CD4-positive, alpha-beta T cell treated with Interleukin-4 for 1 hour (primary cell): ENCODE results near the gene AGAP1.

Experiments
- DNase-seq, 2 donors: peaks; one replicate each; pipeline ENCODE4 v3.0.0-alpha.2; 2020 to 2022

Gene AGAP1

DNA sequence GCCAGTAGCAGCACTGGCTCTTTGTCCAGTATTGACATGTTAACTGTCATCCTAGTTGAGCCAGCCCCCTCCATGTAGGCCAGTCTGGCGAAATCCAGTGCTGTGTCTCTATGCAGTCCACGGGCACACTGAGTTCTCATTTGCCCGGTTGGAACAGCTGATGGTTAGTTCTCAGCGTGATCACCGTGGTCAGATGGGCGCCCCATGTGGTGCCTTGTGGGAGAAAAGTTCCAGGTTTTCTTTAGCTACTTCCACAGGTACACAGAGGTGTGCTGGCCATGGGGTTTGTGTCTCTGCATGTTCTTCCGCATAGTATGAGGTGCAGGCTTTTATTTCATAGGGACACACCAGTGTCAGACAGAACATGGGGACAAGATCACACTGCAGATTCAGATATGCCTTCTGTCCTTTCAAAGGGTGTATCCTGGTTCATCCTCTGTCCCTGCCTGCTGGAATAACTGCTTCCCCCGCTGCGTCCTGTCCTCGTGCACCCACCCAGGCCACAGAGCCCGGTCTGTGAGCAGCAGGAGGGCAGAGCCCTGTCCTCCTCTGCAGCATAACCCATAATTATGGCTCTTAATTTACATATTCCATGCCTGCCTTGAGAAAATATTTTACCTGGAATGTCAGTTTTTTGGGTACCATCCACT, 340.3 kb downstream of the AGAP1 start:
- DNase-seq: no peak

DNA sequence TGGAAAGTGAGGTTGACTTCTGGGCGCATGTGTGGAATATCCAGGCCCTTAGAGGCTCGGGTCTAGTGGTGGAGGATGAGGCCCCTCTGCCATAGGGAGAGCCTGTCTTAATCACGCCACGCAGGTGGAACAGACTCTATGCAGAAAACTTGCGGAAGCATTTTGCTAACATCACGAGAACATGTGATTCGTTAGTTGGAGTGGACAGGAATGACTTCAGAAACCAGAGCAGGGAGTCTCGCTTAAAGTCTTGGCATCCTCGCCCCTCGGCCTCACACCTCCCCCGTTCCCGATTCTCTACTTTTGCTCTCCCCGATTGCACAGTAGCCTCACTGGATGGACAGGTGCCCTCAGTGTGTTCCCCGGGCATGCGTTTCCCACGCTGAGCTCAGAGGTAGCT, 340.9 kb downstream of the AGAP1 start:
- no peak for DNase-seq

DNA sequence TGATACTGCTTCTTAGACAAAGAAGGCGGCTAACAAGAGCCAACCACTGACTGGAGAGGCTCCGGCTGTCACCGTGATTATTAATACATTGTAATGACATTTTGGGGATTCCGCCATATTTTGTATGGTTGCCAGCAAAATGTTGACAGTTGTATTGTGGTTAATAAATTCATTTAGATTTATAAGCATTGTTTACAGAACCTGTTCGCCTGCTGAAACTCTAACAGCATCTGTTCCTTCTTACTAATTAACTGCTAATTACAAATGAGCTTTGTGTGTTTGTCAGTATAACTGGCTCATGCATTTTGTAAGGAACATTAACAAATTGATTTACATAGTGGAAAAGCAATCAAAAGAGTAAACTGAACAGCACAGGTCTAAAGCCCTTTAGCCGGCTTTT, 342.0 kb downstream of the AGAP1 start:
- no peak for DNase-seq

DNA sequence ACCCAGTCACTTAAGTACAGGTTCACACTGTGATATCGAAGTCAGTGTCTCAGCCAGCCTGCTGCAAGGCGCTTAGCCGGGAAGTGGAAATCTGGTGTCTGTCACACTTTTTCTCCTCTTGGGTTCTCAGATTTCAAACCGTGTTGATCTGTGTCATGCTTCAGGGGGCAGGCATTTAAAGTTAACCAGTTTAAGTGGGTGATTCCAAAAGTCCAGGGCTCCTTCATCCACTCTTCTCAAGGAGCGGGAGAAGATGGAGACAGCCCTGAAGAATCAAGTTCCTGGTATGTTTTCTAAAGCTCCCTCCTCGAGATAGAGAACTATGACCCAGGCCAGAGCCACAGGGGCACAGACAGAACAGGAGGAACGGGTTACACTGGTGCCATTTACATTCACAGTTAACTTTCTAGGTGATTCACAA, 342.7 kb downstream of the AGAP1 start:
- DNase-seq: no peak

GRCh38 chr2:235839226-235839625, 345.4 kb downstream of the AGAP1 start:
- no peak for DNase-seq

GRCh38 chr2:235839974-235840373, 346.1 kb downstream of the AGAP1 start:
- no peak for DNase-seq

- no peak for DNase-seq
Measured at GRCh38 chr2:235841863-235842262, 348.0 kb downstream of the AGAP1 start.

DNA sequence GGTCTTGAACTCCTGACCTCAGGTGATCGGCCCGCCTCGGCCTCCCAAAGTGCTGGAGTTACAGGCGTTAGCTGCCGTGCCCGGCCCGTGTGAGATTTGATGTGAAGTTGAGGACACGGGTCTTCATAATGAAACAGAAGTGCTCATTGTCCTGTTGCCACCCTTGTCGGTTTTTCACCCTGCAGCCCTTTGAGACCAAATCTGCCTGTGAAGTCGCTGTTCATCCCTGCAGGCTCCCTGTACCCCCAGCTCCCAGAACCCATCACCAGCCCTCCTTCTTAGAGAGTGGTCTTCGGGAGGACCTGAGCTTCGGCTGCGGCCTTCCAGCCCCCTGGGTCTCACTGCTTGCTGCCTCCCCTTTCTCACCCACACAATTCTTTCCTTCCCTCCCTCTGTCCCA, 349.1 kb downstream of the AGAP1 start:
- no peak for DNase-seq

DNA sequence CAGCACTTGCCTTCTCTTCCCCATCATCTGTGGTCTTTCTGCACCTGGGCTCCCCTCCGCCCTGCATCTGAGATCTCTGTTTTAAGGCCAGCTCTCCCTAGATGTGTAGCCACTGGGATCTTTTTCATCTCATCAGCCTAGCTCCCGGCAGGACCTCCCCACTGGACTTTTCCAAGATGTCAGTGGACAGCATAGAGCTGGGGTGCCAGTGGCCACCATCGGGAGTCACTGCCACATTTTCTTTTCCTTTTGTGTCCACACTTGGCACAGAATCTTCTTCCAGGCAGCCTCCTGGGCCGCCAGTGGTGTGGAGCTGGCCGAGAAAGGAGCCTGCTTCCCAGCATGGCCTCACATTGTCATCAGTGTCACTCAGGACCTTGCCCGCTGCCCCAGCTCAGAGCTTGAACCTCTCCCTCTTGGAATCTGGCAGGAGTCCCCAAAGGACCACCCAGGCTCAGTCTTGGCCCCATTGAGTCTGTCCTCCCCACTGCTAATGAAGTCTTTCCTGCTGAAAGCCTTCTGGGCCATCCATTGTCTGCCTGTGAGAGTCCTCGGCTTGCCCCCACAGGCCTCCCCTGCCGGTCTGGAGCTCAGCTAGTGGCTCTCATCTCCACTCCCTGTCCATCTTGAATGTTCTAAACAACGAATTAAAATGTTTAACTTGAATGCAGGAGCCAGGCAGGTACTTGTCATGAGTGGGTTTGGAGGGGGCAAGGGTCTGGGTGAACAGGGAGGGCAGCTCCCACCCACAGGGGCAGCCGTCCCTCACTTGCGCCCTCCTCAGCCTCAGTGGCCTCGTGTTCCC, 349.9 kb downstream of the AGAP1 start:
- no peak for DNase-seq

DNA sequence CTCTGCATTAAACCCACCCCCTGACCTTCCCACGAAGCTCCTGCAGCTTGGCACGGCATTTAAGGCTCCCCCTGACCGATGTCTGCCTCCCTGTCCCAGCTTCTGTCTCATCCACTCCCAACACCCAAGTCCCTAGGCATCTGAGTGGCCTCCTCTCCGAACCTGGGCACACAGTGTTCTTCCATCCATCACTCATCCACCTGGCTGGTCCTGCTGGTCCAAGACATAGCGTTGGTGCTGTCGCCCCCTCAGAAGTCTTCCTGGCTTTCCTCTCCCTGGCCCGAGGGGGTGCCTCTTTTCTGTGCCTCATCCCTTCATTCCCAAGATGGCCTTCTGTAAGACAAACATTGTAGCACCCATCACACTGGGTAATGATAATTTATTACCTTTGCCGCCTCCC, 350.7 kb downstream of the AGAP1 start:
- no peak for DNase-seq

DNA sequence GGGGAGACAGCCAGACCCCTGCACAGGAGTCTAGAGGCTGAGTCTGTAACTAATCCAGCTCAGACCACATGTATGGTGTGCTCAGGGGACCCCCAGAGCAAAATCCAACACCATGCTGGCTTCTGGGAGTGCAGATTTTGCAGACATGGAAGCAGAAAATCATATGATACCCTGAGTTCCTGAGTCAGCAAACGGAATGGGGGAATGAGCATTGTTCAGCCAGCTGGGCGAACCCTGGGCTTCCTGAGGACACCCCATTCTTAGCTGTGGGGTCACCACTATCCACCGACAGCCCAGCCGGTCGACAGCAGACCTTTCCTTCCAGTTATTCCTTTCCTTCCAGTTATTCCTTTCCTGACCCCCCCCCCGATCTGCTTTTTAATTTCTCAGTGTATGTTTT, 351.4 kb downstream of the AGAP1 start:
- DNase-seq: no peak

DNA sequence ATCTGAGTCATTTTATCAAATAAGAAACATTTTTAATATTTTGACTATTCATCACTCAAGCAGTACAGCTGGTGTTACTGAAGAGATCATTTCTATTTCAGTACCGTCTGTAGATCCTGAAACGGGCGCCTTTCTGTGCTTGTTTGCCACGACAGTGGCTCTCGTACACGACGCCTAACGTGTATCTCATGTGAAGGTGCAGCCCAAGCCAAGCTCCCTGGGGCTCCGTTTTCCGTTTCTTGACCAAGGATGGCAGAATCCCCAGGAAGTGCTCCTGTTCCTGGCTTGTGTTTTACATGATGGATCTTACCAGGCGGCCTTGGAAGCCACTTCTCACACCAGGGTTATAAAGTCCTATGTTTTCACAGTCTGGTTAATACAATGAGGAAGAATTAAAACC, 353.7 kb downstream of the AGAP1 start:
- no peak for DNase-seq

GRCh38 chr2:235848055-235848454, 354.2 kb downstream of the AGAP1 start:
- no peak for DNase-seq

GRCh38 chr2:235848946-235849345, 355.1 kb downstream of the AGAP1 start:
- DNase-seq: no peak

DNA sequence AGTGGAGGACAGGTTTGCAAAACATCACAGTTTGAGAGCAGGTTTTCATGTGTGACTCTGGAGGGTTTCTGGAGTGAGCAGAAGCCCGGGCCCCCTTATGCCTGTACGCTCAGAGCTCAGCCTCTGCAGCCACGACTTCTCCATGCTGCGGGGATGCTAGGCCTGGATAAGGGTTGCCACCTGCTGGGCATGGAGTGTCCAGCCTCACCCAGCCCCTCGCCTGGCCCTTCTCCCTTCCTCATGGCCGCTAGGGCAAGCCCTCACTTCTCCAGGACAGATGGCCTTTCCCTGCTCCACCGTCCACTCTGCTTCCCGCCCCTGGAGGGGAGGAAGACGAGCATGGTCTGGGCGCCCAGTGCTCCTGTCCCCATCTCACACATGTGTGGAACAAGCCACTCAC, 355.6 kb downstream of the AGAP1 start:
- DNase-seq: no peak

DNA sequence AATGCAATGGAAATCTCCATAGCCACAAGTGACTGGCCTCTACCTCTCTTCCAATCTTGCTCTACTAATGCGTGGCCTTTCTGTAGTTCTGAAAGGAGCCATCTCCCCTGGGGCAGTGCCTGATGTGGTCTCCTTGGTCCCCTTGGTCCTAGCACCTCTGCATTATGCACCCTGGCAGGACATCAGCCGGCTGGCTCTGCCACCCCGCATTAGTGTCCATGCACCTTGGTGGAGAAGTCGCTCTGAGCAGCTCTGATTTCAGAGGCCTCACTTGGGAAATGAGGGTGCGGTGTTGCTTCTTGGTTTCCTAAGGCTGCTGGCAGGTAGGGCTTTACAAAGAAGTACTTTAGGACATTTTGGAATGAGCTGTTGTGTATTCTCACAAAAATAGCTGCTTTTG, 356.4 kb downstream of the AGAP1 start:
- DNase-seq: no peak

GRCh38 chr2:235850771-235851551, 357.1 kb downstream of the AGAP1 start:
- no peak for DNase-seq

DNA sequence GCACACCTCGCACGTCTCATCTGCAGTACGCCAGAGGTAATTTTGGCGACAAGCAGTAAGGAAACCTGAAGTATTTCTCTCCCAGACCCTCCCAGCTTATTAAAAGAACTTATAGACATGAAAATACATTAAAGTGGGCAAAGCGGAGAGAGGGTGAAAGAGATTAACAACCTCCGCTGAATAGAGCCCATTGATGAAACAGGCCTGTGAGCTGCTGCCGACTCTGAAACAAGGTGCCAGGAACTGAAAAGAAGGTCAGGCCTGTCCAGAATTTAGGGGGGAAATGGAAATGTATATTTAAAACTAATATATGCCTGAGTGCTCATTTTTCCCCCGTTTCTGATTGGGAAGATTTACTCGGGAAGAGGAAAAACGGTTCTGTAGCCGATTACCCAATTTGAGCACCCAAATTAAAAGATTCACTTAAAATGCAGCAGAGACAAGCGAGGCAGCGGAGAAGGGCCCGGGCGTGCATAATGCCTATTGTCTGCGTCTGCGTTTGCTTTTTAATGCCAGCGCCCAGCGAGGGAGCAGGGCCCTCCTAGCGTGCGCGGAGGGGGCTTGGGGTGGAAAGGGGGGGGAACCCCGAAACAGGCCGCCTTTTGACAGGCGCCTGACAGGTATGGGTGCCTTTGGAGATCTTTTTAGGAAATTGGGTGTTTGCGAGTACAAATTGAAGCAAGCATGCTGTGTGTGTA, 358.1 kb downstream of the AGAP1 start:
- DNase-seq: no peak

- DNase-seq: no peak
Measured at GRCh38 chr2:235852526-235852920, 358.7 kb downstream of the AGAP1 start.

- no peak for DNase-seq
Measured at GRCh38 chr2:235854276-235854675, 360.4 kb downstream of the AGAP1 start.

DNA sequence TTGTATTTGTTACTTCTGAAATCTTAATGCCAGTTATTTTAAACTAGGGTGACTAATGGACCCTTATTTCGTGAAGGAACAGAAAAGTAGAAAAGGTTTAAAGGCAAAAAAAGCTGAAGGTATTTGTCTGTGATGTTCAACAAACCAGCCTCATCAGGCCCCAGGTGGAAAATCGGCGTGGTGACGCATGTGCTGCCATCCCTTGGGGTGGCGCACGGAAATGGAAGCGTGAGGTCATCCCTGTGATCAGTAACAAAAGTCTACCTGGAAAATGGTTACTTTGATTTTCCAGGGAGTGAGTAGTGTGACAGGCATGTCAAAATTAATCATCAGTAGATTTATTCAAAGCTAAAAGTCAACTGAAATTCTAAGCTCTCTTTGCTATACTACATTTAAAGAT, 361.2 kb downstream of the AGAP1 start:
- no peak for DNase-seq

DNA sequence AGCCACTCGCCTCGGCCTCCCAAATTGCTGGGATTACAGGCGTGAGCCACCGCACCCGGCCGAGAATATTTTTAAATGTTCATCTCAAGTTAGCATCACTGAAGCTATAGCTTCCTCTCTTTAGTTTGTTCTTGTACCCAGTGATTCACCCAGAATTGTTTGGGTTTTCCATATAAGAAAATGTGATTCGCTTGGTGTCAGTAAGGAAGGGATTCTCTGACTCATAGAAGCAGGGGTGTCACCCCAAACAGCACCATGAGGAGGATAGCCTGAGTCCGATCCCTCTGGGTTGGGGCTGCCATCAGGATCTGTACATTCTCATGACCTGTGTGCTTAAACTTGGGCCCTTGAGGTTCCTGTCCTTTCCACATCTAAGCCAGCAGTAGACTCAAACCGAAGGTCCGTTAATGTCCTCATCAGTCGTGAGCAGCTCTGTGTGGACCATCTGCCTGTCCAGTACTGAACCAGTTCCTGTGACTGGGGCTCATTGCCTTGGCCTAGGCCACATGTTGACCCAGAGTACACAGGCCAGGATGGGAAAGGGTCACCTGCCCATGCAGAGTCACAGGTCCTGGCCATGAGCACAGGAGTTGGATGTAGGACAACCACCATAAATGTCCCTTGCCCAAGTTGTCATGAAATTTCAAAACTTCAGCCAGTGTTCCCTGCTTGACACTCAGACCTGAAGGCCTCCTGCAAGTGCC, 362.5 kb downstream of the AGAP1 start:
- DNase-seq: no peak

- DNase-seq: no peak
Measured at GRCh38 chr2:235857598-235857997, 363.8 kb downstream of the AGAP1 start.
